ENCODE data around the gene TRAF3IP1.

- TF ChIP-seq PATZ1 (CRISPR knock-in tag; IDR thresholded peaks at IDR 0.05; ENCODE audit: borderline replicate concordance) (no peak), SNAI2 (CRISPR knock-in tag; IDR thresholded peaks at IDR 0.05) (no peak), OSR1 (CRISPR knock-in tag; IDR thresholded peaks at IDR 0.05) (no peak)
Observed at GRCh38 chr2:238445409-238446190, 125.3 kb downstream of the TRAF3IP1 start.
